ENCODE measurements around the gene C16orf96. TPM values are rescaled to one million over a fixed set of nuclear protein-coding genes. Genes with fewer than 3 reads are reported as not detected.

C16orf96 gene
- total RNA-seq, 1 experiment from 2014 or later: not detected

Other genes starting within 250 kb of the C16orf96 start
- gene GLIS2, start 240.3 kb upstream of the C16orf96 start, total RNA-seq (2014; rRNA removed; shearing (Covaris generic)): 0.13 and 0.71 TPM in 2 replicates
- 86.4 and 125 TPM in 2 replicates for gene PAM16, start 205.0 kb upstream of the C16orf96 start, total RNA-seq (2014; rRNA removed; shearing (Covaris generic))
- gene VASN, start 184.5 kb upstream of the C16orf96 start, total RNA-seq (2014; rRNA removed; shearing (Covaris generic)): 85.4 and 93.6 TPM in 2 replicates
- 18.6 and 26.8 TPM in 2 replicates for gene CORO7, start 139.7 kb upstream of the C16orf96 start, total RNA-seq (2014; rRNA removed; shearing (Covaris generic))
- 58.2 and 81.9 TPM in 2 replicates for gene DNAJA3, start 130.5 kb upstream of the C16orf96 start, total RNA-seq (2014; rRNA removed; shearing (Covaris generic))
- gene NMRAL1, start 81.7 kb upstream of the C16orf96 start, total RNA-seq (2014; rRNA removed; shearing (Covaris generic)): 9.5 and 14.5 TPM in 2 replicates
- gene HMOX2, start 79.9 kb upstream of the C16orf96 start, total RNA-seq (2014; rRNA removed; shearing (Covaris generic)): 48.5 and 49.3 TPM in 2 replicates
- 5.1 and 7.9 TPM in 2 replicates for gene CDIP1, start 17.6 kb upstream of the C16orf96 start, total RNA-seq (2014; rRNA removed; shearing (Covaris generic))
- 6.1 and 9.6 TPM in 2 replicates for gene UBALD1, start 58.5 kb downstream of the C16orf96 start, total RNA-seq (2014; rRNA removed; shearing (Covaris generic))
- 9.1 and 15.0 TPM in 2 replicates for gene MGRN1, start 68.5 kb downstream of the C16orf96 start, total RNA-seq (2014; rRNA removed; shearing (Covaris generic))
- 63.5 and 83.0 TPM in 2 replicates for gene NUDT16L1, start 137.2 kb downstream of the C16orf96 start, total RNA-seq (2014; rRNA removed; shearing (Covaris generic))
- 20.9 and 21.9 TPM in 2 replicates for gene ANKS3, start 177.9 kb downstream of the C16orf96 start, total RNA-seq (2014; rRNA removed; shearing (Covaris generic))
- 0.38 and 1.1 TPM in 2 replicates for gene DNAAF8, start 178.2 kb downstream of the C16orf96 start, total RNA-seq (2014; rRNA removed; shearing (Covaris generic))
- gene ZNF500, start 210.8 kb downstream of the C16orf96 start, total RNA-seq (2014; rRNA removed; shearing (Covaris generic)): 8.8 and 15.1 TPM in 2 replicates
- not detected in 2 replicates for gene SEPTIN12, start 232.0 kb downstream of the C16orf96 start, total RNA-seq (2014; rRNA removed; shearing (Covaris generic))
- not detected in 2 replicates for gene SMIM22, start 239.0 kb downstream of the C16orf96 start, total RNA-seq (2014; rRNA removed; shearing (Covaris generic))
- 9.9 and 15.1 TPM in 2 replicates for gene ROGDI, start 246.3 kb downstream of the C16orf96 start, total RNA-seq (2014; rRNA removed; shearing (Covaris generic))